Neural progenitor cell (in vitro differentiated cells): ENCODE data around the gene STARD9. TPM values are rescaled to one million over a fixed set of nuclear protein-coding genes. Genes with fewer than 3 reads are reported as not detected.

Experiments
- DNase-seq: peaks from one replicate; pipeline ENCODE4 v3.0.0-alpha.2; 2016; ENCODE audit warnings: low spot score
- H2AFZ ChIP-seq: fragments of 200-600 bp; sonication (generic); replicated peaks from 2 replicates; pipeline ENCODE4 v1.6.1; 2016; ENCODE audit warnings: antibody characterized with exemption
- H3F3A ChIP-seq: fragments of 200-600 bp; sonication (generic); 2 replicates; pipeline ENCODE4 v1.6.1; 2016; ENCODE audit warnings: antibody characterized with exemption, low read depth
- H3K27ac ChIP-seq: fragments of 200-600 bp; sonication (generic); 2 replicates; pipeline ENCODE4 v1.5.1; 2016; ENCODE audit warnings: mild to moderate bottlenecking
- H3K27me3 ChIP-seq: fragments of 200-600 bp; sonication (generic); 2 replicates; pipeline ENCODE4 v1.6.1; 2016; ENCODE audit warnings: mild to moderate bottlenecking, moderate library complexity
- H3K36me3 ChIP-seq: fragments of 200-600 bp; sonication (generic); 2 replicates; pipeline ENCODE4 v1.5.1; 2016
- H3K4me1 ChIP-seq: fragments of 200-600 bp; sonication (generic); 2 replicates; pipeline ENCODE4 v1.6.1; 2016; ENCODE audit warnings: mixed run types
- H3K4me2 ChIP-seq: fragments of 200-600 bp; sonication (generic); 2 replicates; pipeline ENCODE4 v1.6.1; 2016
- H3K4me3 ChIP-seq: fragments of 200-600 bp; sonication (generic); 2 replicates; pipeline ENCODE4 v1.5.1; 2016
- H3K79me2 ChIP-seq: fragments of 200-600 bp; sonication (generic); 2 replicates; pipeline ENCODE4 v1.6.1; 2016; ENCODE audit warnings: low read depth
- H3K9ac ChIP-seq: fragments of 200-600 bp; sonication (generic); 2 replicates; pipeline ENCODE4 v1.6.1; 2016
- H3K9me3 ChIP-seq: fragments of 200-600 bp; sonication (generic); 2 replicates; pipeline ENCODE4 v1.5.1; 2016; ENCODE audit warnings: low read depth
- H4K20me1 ChIP-seq: fragments of 200-600 bp; sonication (generic); 2 replicates; pipeline ENCODE4 v1.6.1; 2016; ENCODE audit warnings: low read depth
- H3K27ac Mint-ChIP-seq: 3 replicates; pipeline ENCODE4 v1.8.0; 2021; ENCODE audit warnings: mixed read lengths
- H3K27me3 Mint-ChIP-seq: 2 replicates; pipeline ENCODE4 v1.8.0; 2022; ENCODE audit warnings: low read depth, mild to moderate bottlenecking, inconsistent platforms, moderate library complexity, mixed read lengths; ENCODE audit not compliant: insufficient read depth
- H3K36me3 Mint-ChIP-seq: 3 replicates; pipeline ENCODE4 v1.8.0; 2021; ENCODE audit warnings: mixed read lengths
- H3K4me1 Mint-ChIP-seq: 3 replicates; pipeline ENCODE4 v1.8.0; 2021; ENCODE audit warnings: mixed read lengths
- H3K4me3 Mint-ChIP-seq: 3 replicates; pipeline ENCODE4 v1.8.0; 2021; ENCODE audit warnings: mild to moderate bottlenecking, moderate library complexity, mixed read lengths
- H3K9me3 Mint-ChIP-seq: 3 replicates; pipeline ENCODE4 v1.8.0; 2020; ENCODE audit warnings: mixed read lengths
- CTCF ChIP-seq: fragments of 200-600 bp; sonication (generic); IDR thresholded peaks from 2 replicates; pipeline ENCODE4 v1.5.1; 2017; ENCODE audit warnings: antibody characterized with exemption, mild to moderate bottlenecking
- EZH2 ChIP-seq: fragments of 200-600 bp; sonication (generic); IDR thresholded peaks from 2 replicates; pipeline ENCODE4 v1.6.1; 2017; ENCODE audit warnings: antibody characterized with exemption, mild to moderate bottlenecking, moderate library complexity
- EZH2phosphoT487 ChIP-seq: fragments of 200-600 bp; sonication (generic); IDR thresholded peaks from 2 replicates; pipeline ENCODE4 v1.6.1; 2017; ENCODE audit warnings: antibody characterized with exemption
- total RNA-seq: library from RNA; depleted of rRNA; stranded (reverse); fragments of >200 nt; gene quantifications from 2 replicates; pipeline ENCODE4 v1.2.3, GENCODE V29; 2015; ENCODE audit warnings: low replicate concordance

STARD9 gene
- total RNA-seq, 1 donor from 2014 or later = 11.9 TPM

- TF ChIP-seq CTCF (no peak), EZH2phosphoT487 (no peak), EZH2 (no peak)
- no peaks in the 10 kb centered on the region for H4K20me1 ChIP-seq
- no peak overlapping the region for H3K9ac ChIP-seq
- no peaks in the 10 kb centered on the region for H3K4me1 Mint-ChIP-seq
- H3F3A ChIP-seq = no peaks in the 10 kb centered on the region
- H3K4me2 ChIP-seq = no peak overlapping the region
- H3K27me3 ChIP-seq = no peaks in the 10 kb centered on the region
- H3K4me1 ChIP-seq = no peaks in the 10 kb centered on the region
- no peak for DNase-seq
- no peak overlapping the region for H3K4me3 Mint-ChIP-seq
- H3K27me3 Mint-ChIP-seq = peaks cover 2% of the 10 kb centered on the region
- H3K27ac Mint-ChIP-seq = no peak overlapping the region
- no peaks in the 10 kb centered on the region for H3K36me3 ChIP-seq
- H3K4me3 ChIP-seq = no peak overlapping the region
- no peak overlapping the region for H2AFZ ChIP-seq
- no peaks in the 10 kb centered on the region for H3K79me2 ChIP-seq
- no peak overlapping the region for H3K27ac ChIP-seq
- no peaks in the 10 kb centered on the region for H3K9me3 ChIP-seq
- peaks cover 24% of the 10 kb centered on the region for H3K36me3 Mint-ChIP-seq
- H3K9me3 Mint-ChIP-seq = no peaks in the 10 kb centered on the region
Observed at GRCh38 chr15:42681119-42681518, 105.7 kb downstream of the STARD9 start.

- Mint-ChIP-seq H3K4me1 (no peaks in the 10 kb centered on the region), H3K36me3 (peaks cover 40% of the 10 kb centered on the region), H3K9me3 (no peaks in the 10 kb centered on the region), H3K4me3 (no peak overlapping the region), H3K27ac (no peak overlapping the region), H3K27me3 (peaks cover 2% of the 10 kb centered on the region)
- Histone ChIP-seq H3K27ac (no peak overlapping the region), H3K36me3 (no peaks in the 10 kb centered on the region), H3K27me3 (no peaks in the 10 kb centered on the region), H4K20me1 (no peaks in the 10 kb centered on the region), H3K4me1 (no peaks in the 10 kb centered on the region), H3K4me3 (no peak overlapping the region), H3K4me2 (no peak overlapping the region), H3K9ac (no peak overlapping the region), H3K79me2 (no peaks in the 10 kb centered on the region), H3K9me3 (no peaks in the 10 kb centered on the region), H3F3A (no peaks in the 10 kb centered on the region), H2AFZ (no peak overlapping the region)
- no peak for DNase-seq
- TF ChIP-seq EZH2 (no peak), CTCF (no peak), EZH2phosphoT487 (no peak)
Observed at GRCh38 chr15:42686281-42686680, 110.9 kb downstream of the STARD9 start.

- H3K27me3 Mint-ChIP-seq = peaks cover 6% of the 10 kb centered on the region
- Histone ChIP-seq H4K20me1 (no peaks in the 10 kb centered on the region), H3K4me2 (no peak overlapping the region), H3K27me3 (no peaks in the 10 kb centered on the region), H3K27ac (no peak overlapping the region), H3K9me3 (no peaks in the 10 kb centered on the region), H3K36me3 (no peaks in the 10 kb centered on the region), H3K4me1 (no peaks in the 10 kb centered on the region), H3K4me3 (no peak overlapping the region), H2AFZ (no peak overlapping the region), H3F3A (no peaks in the 10 kb centered on the region), H3K79me2 (no peaks in the 10 kb centered on the region), H3K9ac (no peak overlapping the region)
- H3K4me3 Mint-ChIP-seq = no peak overlapping the region
- H3K36me3 Mint-ChIP-seq = peaks cover 37% of the 10 kb centered on the region
- no peak for DNase-seq
- no peak overlapping the region for H3K27ac Mint-ChIP-seq
- H3K4me1 Mint-ChIP-seq = no peaks in the 10 kb centered on the region
- no peak for TF ChIP-seq EZH2
- no peak for TF ChIP-seq EZH2phosphoT487
- TF ChIP-seq CTCF = no peak
- no peaks in the 10 kb centered on the region for H3K9me3 Mint-ChIP-seq
Observed at GRCh38 chr15:42687740-42688139, 112.3 kb downstream of the STARD9 start.

- Mint-ChIP-seq H3K27ac (no peak overlapping the region), H3K4me1 (no peaks in the 10 kb centered on the region), H3K36me3 (peaks cover 34% of the 10 kb centered on the region), H3K27me3 (peaks cover 6% of the 10 kb centered on the region), H3K9me3 (no peaks in the 10 kb centered on the region), H3K4me3 (no peak overlapping the region)
- Histone ChIP-seq H3F3A (no peaks in the 10 kb centered on the region), H3K4me3 (no peak overlapping the region), H3K9me3 (no peaks in the 10 kb centered on the region), H3K27me3 (no peaks in the 10 kb centered on the region), H2AFZ (no peak overlapping the region), H4K20me1 (no peaks in the 10 kb centered on the region), H3K4me2 (no peak overlapping the region), H3K4me1 (no peaks in the 10 kb centered on the region), H3K36me3 (no peaks in the 10 kb centered on the region), H3K79me2 (no peaks in the 10 kb centered on the region), H3K9ac (no peak overlapping the region), H3K27ac (no peak overlapping the region)
- no peak for TF ChIP-seq CTCF
- no peak for TF ChIP-seq EZH2phosphoT487
- TF ChIP-seq EZH2 = no peak
- DNase-seq = no peak
Observed at GRCh38 chr15:42688301-42688700, 112.9 kb downstream of the STARD9 start.
